Left forelimb (tissue), 1 donor: ENCODE measurements around the gene TSPY9.
"Not testable (repeated sequence)": the region's sequence is repeated elsewhere in the genome, so short reads cannot be mapped to it uniquely, and the experiment has no call there.

Experiments
- DNase-seq: peaks from one replicate; pipeline ENCODE4 v3.0.0-alpha.2; 2018; ENCODE audit warnings: low spot score

TSPY9 gene, protein sequence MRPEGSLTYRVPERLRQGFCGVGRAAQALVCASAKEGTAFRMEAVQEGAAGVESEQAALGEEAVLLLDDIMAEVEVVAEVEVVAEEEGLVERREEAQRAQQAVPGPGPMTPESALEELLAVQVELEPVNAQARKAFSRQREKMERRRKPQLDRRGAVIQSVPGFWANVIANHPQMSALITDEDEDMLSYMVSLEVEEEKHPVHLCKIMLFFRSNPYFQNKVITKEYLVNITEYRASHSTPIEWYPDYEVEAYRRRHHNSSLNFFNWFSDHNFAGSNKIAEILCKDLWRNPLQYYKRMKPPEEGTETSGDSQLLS

GRCh38 chrY:9486967-9487366 is at the start of gene TSPY9:
TSS of gene TSPY9 (plus strand) at chrY:9487267. CDS start at chrY:9487313, 46 bp downstream.
- DNase-seq, result not testable (repeated sequence)

GRCh38 chrY:9466655-9467054 is 20.4 kb upstream of the TSPY9 start, which contains the start of gene TSPY1:
TSS of gene TSPY1 (plus strand) at chrY:9466955. CDS start at chrY:9467001, 46 bp downstream.
- not testable (repeated sequence) for DNase-seq

DNA sequence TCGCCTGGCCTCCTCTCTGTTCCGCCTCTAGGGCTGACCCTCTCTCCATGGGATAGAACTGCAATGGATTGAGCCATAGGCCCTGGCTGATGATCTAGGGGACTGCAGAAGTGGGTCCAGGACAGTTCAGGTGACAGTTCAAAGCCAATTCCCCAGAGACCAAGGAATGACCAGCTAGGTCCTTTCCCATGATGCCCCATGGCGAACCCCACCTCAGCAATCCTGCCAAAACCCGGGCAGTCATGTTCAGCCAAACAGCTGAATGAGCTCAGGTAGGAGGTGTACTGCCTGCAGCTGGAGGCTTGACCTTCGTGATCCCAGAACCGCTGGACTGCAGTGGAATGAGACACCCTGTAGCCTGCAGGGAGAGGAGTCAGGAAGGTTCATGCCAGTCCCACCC is 17.3 kb downstream of the TSPY9 start:
- not testable (repeated sequence) for DNase-seq

DNA sequence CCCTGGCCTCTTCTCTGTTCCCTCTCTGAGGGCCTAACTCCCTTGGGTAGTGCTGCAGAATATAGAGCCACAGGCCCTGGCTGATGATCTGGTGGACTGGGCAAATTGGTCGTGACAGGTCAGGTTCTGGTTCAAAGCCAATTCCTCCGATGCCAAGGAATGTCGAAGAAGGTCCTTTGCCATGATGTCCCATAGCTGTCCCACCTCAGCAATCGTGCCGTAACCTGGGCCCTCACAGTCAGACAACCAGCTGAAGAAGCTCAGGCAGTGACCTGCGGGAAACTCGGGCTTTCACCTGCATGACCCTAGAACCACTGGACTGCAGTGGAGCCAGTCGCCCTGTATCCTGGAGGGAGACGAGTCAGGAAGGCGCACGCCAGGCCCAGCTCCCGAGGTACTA is 29.2 kb downstream of the TSPY9 start:
- not testable (repeated sequence) for DNase-seq

GRCh38 chrY:9527580-9527979 is 40.5 kb downstream of the TSPY9 start, which contains the start of gene TSPY10:
TSS of gene TSPY10 (plus strand) at chrY:9527880. CDS start at chrY:9527926, 46 bp downstream.
- not testable (repeated sequence) for DNase-seq
